MG63 (cell line): ENCODE data around the gene MICU1. TPM values are rescaled to one million over a fixed set of nuclear protein-coding genes. Genes with fewer than 3 reads are reported as not detected.
"Not testable (repeated sequence)": the region's sequence is repeated elsewhere in the genome, so short reads cannot be mapped to it uniquely, and the experiment has no call there.

ENCODE experiments used
- DNase-seq: peaks from one replicate; pipeline ENCODE4 v3.0.0-alpha.2; 2020
- H3K27me3 ChIP-seq: fragments of 250-450 bp; sonication (Bioruptor Pico); 2 replicates; pipeline ENCODE4 v1.5.1; 2020; ENCODE audit warnings: mild to moderate bottlenecking, moderate library complexity
- H3K36me3 ChIP-seq: fragments of 250-450 bp; sonication (Bioruptor Pico); 2 replicates; pipeline ENCODE4 v1.5.1; 2020; ENCODE audit warnings: mild to moderate bottlenecking, moderate library complexity
- H3K4me3 ChIP-seq: fragments of 250-450 bp; sonication (Bioruptor Pico); 2 replicates; pipeline ENCODE4 v1.5.1; 2020; ENCODE audit warnings: mild to moderate bottlenecking, moderate library complexity
- H3K9me3 ChIP-seq: fragments of 250-450 bp; sonication (Bioruptor Pico); 2 replicates; pipeline ENCODE4 v1.5.1; 2020; ENCODE audit warnings: mild to moderate bottlenecking, moderate library complexity
- total RNA-seq: library from RNA; depleted of rRNA; stranded (reverse); fragments of >200 nt; shearing (Covaris generic); gene quantifications from 2 replicates; pipeline ENCODE4 v1.2.3, GENCODE V29; 2014; ENCODE audit warnings: low replicate concordance

The MICU1 gene
- total RNA-seq, 1 experiment from 2014 or later: 35.1 TPM

DNA sequence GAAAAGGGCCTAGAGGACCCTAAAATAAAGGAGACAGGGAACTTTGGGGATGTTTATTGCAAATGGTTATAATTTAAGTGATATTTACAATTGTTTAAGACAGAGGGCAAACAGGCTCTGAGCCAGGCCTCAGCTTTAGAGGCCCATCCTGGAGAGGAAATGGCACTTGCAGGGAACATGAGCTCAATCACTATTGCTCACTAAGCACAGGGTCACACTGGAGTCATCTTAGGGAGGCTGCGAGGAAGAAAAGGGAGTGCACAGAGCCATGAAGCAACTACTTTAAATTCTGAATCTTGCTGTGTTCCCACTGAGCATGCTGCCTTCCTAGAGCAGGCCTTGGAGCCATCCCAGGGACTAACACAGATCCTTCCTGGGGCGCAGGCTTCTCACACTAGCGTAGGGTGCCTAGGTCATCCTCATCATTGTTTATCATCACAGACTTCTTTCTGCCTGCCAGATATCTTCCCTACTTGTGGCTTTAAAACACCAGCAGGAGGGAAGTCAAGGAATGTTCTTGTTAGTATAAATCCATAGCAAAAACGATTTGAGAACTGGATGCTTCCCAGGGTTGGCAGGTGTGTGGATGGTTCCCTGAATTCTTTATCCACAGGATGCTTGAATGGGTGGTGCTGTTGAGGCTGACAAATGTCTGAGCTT lies 258.4 kb downstream of the MICU1 start:
- Histone ChIP-seq H3K9me3 (no peaks in the 10 kb centered on the region), H3K4me3 (no peak overlapping the region), H3K27me3 (no peaks in the 10 kb centered on the region), H3K36me3 (no peaks in the 10 kb centered on the region)
- DNase-seq: no peak

DNA sequence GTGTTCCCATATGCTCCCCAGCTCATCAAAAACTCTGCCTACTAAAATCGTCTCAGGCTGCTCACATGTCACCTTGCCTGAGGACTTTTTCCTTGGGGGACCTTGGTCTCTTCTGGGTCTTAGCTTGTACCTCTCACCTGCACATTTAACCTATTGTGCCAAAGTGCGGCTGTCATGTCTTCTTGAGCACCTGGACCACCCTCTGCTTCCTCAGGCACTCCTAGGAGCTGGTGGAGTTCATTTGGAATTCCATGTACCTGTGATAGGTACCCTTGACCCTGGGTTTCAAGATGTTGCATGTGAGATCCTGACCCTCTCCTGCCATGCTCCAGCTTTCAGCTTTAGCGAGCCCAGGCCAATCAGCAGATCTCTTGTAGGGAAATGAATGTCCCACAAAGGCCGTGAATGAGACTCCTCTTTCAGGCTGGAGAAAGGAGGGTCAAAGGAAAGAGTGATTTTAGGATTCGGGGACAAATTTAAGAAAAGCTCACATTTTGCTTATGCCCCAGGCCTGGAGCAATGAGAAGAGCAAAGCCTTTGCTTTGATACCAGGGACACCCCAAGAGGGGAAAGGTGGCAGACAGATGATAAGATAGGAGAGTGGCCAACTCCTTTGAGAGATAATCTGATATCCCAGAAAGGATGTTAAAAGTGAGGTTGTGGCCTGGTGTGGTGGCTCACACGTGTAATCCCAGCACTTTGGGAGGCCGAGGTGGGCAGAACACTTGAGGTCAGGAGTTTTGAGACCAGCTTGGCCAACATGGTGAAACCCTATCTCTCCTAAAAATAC lies 260.6 kb downstream of the MICU1 start:
- Histone ChIP-seq H3K9me3 (no peaks in the 10 kb centered on the region), H3K36me3 (no peaks in the 10 kb centered on the region), H3K4me3 (no peak overlapping the region), H3K27me3 (no peaks in the 10 kb centered on the region)
- DNase-seq: no peak

DNA sequence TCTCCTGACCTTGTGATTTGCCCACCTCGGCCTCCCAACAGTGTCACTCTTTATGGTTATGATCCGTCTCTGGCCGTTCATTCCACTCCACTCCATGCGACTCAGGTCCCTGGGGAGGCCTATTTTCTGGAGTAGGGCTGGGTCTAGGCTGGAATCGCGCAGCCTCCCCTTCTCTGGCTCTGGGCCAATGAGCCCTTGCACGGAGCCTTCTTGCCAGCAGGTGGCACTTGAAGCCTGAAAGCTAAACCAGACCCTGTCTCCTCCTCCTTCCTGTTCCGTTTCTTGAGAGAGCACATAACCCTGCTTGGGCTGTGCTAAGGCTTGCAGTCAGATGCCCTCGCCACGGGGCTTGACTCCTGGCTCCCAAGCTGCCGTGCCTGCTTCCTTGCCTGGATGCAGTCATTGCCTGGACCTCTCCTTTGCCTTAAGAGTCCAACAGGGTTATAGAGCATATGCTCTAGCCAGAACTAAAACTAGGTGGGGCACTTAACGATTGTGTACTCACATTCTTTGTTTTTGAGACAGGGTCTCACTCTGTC lies 261.6 kb downstream of the MICU1 start:
- H3K9me3 ChIP-seq: no peaks in the 10 kb centered on the region
- no peaks in the 10 kb centered on the region for H3K36me3 ChIP-seq
- DNase-seq: peak; percentile 79
- no peaks in the 10 kb centered on the region for H3K27me3 ChIP-seq
- H3K4me3 ChIP-seq: no peak overlapping the region

DNA sequence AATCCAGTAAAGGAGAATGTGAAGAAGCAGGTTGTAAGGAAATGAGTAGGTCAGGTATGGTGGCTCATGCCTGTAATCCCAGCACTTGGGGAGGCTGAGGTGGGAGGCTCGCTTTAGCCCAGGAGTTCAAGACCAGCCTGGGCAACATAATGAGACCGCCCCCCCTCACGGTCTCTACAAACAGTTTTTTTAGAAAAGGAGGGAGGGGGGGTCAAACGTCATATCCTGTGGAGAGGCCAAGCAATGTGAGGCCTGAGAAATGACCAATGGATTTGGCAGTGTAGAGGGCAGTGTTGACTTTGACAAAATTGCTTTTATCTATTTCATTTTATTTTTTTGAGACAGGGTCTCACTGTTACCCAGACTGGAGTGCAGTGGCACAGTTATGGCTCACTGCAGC lies 268.9 kb downstream of the MICU1 start:
- H3K36me3 ChIP-seq: peaks cover 4% of the 10 kb centered on the region; the same call in 1 of the 2 replicates
- DNase-seq: no peak
- no peaks in the 10 kb centered on the region for H3K27me3 ChIP-seq
- H3K9me3 ChIP-seq: no peaks in the 10 kb centered on the region
- H3K4me3 ChIP-seq: no peak overlapping the region

DNA sequence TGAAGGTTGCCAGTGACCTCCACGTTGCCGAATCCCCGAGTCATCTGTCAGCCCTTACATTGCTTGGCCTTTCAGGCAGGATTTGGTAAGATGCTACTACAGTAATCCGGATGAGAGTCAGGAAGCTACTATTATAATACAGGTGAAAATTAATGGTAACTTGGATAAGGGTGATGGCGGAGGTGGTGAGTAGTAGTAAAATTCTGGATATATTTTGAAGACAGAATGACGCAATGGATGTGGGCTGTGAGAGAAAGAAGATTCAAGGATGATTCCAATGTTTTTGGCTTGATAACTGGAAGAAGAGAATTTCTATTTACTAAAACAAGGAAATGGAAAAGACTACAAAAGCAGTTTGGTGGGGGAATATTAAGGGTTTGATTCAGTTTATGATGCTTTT lies 269.8 kb downstream of the MICU1 start:
- no peak overlapping the region for H3K4me3 ChIP-seq
- DNase-seq: no peak

DNA sequence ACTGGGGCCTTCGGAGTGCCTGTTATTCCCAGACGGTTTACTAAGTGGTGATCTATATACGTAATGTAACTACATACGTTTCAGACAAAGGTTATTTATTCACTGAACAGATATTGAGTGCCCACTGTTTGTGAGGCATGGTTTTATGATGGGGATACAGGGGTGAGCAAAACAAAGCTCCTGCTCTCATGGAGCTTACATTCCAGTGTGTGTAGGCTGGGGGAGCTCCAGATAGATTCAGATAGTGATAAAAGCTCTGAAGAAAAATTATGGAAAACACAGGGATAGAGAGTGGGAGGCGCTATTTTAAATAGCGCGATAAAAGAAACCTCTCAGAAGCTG lies 270.7 kb downstream of the MICU1 start:
- Histone ChIP-seq H3K36me3 (peaks cover 4% of the 10 kb centered on the region), H3K9me3 (no peaks in the 10 kb centered on the region), H3K27me3 (no peaks in the 10 kb centered on the region), H3K4me3 (peak overlapping the region; percentile 94)
- no peak for DNase-seq

More for the DNA sequence above, 269.8 kb downstream of the MICU1 start:
- Histone ChIP-seq H3K27me3 (no peaks in the 10 kb centered on the region), H3K9me3 (no peaks in the 10 kb centered on the region), H3K36me3 (peaks cover 4% of the 10 kb centered on the region; the same call in 1 of the 2 replicates)

DNA sequence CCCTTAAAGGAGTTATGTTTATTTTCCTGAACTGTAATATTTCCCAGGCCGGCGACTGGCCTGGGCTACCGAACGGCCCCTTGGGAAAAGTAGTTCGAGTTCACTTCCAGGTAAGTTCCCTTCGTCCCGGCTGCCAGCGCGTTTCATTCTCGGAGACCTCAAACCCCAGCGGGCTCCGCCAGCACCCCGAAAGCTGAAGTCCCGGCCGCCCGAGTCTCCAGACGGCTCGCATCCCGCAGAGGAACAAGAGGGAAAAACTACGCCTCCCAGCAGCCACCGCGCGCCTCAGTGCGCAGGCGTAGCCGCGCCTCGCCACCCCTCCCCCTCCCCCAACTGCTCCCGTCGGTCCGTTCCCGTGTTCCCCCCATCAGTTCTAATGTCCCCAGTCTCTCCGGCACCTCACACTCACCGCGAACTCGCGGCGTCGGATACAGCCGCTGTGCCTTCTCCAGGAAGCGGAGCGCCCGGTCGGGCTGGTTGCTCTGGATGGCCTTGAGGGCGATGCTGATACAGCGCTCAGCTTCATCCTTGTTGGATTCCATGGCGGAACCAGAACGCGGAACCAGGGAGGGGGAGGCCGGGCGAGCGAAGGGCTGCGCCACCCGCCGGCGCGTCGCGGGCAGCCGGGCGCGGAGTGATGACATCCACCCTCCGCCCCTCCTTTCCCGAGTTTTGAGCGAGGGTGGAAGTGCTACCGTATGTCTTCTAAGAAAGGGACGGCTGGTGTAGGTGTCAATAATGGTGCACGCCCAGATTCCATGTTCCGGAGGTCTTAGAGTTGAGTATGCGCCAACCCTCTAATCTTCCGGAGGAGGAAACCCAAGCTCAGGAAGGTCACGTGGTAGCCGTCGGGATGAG lies 271.3 kb downstream of the MICU1 start, which contains the start of gene DNAJB12:
TSS of gene DNAJB12 (minus strand) at position 564 of the 858 bp plus-strand sequence. CDS start at position 542, 22 bp downstream.
- Histone ChIP-seq H3K36me3 (peaks cover 4% of the 10 kb centered on the region), H3K4me3 (peak within 1 kb of the TSS; percentile 94), H3K9me3 (no peaks in the 10 kb centered on the region), H3K27me3 (no peaks in the 10 kb centered on the region)
- peak; percentile 89 for DNase-seq

DNA sequence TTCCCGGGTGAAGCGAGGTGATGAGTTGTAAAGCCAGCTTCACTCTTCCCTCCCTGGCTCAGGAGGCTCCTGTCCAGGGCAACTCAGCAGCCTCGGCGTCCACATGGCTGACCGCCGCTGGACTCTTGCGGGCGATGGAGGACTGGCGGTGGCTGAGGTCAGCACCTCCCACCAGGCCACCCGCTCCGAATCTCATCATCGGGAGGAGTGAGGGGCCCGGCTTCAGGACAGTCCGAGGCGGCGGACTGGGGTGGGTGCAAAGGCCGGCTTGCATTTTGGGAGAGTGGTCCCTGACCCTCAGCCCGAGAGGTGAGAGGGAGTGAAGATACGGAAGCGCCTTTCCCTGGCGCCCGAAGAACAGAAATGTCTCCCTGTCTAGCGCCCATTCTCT lies 271.9 kb downstream of the MICU1 start:
- Histone ChIP-seq H3K36me3 (peaks cover 4% of the 10 kb centered on the region), H3K4me3 (peak overlapping the region; percentile 94), H3K27me3 (no peaks in the 10 kb centered on the region), H3K9me3 (no peaks in the 10 kb centered on the region)
- peak; percentile 17 for DNase-seq

DNA sequence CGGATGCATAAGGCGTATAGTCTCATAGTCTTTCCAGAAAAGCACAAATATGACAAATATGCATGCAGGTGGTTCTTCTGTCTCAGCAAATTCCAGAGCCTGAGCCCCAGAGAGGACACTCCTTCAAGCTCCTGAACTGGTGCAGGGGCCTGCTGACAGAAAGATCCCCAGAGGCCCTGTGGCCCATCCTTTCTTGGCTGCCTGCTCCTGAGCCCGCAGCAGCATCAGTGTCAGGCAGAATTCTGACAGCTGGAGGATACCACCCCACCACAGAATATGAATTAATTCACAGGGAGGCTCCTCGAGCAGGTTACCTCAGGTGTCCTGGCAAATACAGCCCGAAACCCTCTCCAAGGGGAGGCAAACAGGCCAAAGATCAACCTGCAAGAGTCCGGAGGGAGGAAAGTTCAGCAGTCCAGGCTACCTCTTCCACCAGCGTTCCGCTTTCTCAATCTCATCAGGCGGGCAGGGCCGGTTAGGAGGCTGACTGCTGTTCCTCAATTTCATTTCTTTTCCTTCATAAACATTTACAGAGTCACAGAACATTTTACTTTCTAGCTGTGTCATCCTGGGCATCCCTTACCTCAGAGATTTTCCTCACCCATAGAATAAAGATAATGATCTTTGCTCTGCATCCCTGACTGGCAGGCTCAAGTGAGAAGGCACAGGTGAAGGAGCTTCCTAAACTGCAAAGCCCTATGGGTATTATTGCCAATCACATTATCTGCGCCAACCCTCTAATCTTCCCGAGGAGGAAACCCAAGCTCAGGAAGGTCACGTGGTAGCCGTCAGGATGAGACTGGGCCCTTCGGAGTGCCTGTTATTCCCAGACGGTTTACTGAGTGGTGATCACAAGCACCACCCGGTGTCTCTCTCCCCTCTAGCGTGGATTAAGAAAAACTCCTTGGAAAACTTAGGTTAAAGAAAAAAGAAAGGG lies 272.6 kb downstream of the MICU1 start:
- Histone ChIP-seq H3K4me3 (peak overlapping the region; percentile 94), H3K36me3 (peaks cover 8% of the 10 kb centered on the region), H3K27me3 (no peaks in the 10 kb centered on the region), H3K9me3 (no peaks in the 10 kb centered on the region)
- DNase-seq: peak; percentile 18

DNA sequence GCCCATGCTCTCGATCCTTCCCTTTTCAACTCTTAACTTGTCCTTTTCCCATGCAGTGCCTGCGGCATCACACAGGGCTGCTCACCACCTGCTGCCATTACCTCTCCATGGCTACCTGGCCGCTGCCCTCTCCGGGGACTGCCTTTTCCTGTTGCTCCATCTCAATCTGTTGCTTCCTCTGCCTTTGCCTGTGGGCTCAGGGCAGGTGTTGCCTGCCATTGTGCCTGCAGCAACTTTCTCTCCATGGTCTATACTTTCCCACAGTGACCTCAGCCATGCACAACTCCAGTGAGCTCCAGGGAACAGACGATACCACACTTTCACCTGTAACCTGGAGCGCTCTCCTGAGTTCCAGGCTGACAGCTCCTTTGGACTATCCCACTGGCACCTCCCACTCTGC lies 274.4 kb downstream of the MICU1 start:
- peaks cover 13% of the 10 kb centered on the region for H3K36me3 ChIP-seq
- H3K9me3 ChIP-seq: no peaks in the 10 kb centered on the region
- H3K4me3 ChIP-seq: no peak overlapping the region
- DNase-seq: no peak
- H3K27me3 ChIP-seq: no peaks in the 10 kb centered on the region

DNA sequence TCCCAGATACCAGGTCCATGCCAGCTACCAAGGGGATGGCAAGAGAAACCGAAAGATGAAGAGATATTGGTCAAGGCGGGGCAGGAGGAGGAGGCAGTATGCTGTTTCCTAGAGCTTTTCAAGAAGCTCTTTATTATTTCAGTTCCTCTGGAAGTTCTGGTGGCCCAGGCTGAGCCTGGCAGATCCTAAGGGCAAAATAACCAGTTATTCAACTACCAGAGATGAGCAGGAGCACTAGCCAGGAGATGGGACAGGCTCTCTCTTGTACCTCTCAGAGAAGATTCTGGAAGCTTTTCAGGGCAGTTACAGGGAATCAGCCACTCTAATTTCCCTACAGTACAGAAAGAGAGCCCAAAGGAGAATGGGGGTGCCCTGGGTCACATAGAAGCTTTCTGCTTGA lies 276.4 kb downstream of the MICU1 start:
- Histone ChIP-seq H3K36me3 (peaks cover 13% of the 10 kb centered on the region), H3K4me3 (no peak overlapping the region)

DNA sequence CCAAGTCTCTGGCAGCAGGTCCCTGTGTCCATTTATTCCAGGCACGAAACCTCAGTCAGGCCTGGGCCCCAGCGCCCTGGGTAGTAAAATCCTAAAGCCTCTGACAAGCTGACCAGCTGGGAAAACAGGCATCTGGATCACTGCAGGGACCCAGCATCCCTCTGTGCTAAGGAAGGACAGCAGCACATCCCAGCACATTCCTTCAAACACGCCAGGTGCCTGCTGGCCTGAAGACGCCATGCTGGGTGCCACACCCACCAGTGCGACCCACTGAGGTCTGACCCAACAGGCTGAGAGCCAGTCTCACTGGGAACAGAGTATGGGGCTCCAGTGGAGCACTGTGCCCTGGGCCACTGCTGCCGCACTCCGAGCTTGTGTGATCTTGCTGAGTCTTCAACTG lies 277.6 kb downstream of the MICU1 start:
- Histone ChIP-seq H3K9me3 (no peaks in the 10 kb centered on the region), H3K27me3 (no peaks in the 10 kb centered on the region), H3K4me3 (no peak overlapping the region), H3K36me3 (peaks cover 10% of the 10 kb centered on the region)
- DNase-seq: no peak

More for the DNA sequence above, 276.4 kb downstream of the MICU1 start:
- no peak for DNase-seq
- Histone ChIP-seq H3K9me3 (no peaks in the 10 kb centered on the region), H3K27me3 (no peaks in the 10 kb centered on the region)

DNA sequence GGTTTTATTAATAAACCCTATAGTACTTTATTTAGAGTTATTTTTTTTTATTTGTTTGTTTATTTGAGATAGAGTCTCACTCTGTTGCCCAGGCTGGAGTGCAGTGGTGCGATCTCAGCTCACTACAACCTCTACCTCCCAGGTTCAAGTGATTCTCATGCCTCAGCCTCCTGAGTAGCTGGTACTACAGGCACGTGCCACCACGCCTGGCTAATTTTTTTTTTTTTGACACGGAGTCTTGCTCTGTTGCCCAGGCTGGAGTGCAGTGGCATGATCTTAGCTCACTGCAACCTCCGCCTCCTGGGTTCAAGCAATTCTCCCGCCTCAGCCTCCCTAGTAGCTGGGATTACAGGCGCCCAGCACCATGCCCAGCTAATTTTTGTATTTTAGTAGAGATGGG lies 279.8 kb downstream of the MICU1 start:
- DNase-seq: not testable (repeated sequence)
- peaks cover 20% of the 10 kb centered on the region for H3K36me3 ChIP-seq

DNA sequence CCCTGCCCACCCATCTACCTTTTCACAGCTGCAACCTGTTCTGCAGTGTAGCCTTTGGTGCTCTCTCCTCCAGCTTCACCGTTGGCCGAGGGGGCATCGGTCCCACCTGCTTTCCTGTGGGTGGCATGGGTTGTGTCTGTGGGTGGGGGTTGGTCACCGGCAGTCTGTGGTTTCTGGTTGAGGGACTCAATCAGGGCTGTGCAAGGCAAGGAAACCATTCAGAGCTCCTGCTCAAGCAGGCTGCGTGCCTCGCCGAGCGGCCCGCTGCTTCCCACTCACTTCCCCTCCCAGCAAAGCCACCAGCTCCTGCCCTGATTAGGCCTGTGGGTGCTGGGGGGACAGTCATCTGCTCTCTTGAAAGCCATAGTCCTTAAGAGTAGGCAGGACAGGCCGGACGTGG lies 280.9 kb downstream of the MICU1 start:
- Histone ChIP-seq H3K27me3 (no peaks in the 10 kb centered on the region), H3K9me3 (no peaks in the 10 kb centered on the region), H3K36me3 (peaks cover 32% of the 10 kb centered on the region), H3K4me3 (no peak overlapping the region)
- DNase-seq: no peak

More for the DNA sequence above, 279.8 kb downstream of the MICU1 start:
- not testable (repeated sequence) for H3K4me3 ChIP-seq, H3K9me3 ChIP-seq, H3K27me3 ChIP-seq

DNA sequence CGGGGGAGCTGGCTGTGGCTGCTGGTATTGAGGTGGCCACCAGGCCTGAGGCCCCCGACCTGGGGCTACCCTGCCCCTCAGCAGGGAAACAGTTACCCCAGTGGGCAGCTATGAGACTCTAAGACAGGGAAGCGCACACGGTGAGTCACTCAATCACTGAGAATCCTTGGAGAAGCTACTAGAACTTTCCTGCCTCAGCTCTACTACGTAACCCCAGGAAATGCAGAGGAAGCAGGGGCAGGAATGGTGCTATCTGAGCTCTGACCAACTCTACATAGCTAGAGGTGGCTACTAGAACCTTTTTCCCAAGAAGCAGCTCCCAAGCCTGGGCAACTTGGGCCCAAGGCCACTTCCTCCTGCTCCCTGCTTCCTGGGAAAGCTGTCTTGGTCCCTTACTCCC lies 283.0 kb downstream of the MICU1 start:
- no peaks in the 10 kb centered on the region for H3K9me3 ChIP-seq
- no peak for DNase-seq
- H3K4me3 ChIP-seq: no peak overlapping the region
- peaks cover 37% of the 10 kb centered on the region for H3K36me3 ChIP-seq
- H3K27me3 ChIP-seq: no peaks in the 10 kb centered on the region
